ENCODE data around the gene ZNF76.

ZNF76 gene

GRCh38 chr6:35273822-35274559 lies 14.5 kb downstream of the ZNF76 start:
- Histone ChIP-seq H3K4ac (ENCODE audit: low read depth, low read length) (no peak overlapping the region), H3K9ac (ENCODE audit: low read length) (no peak overlapping the region), H2AFZ (ENCODE audit: insufficient read depth, low read length, poor library complexity) (no peak overlapping the region), H3K36me3 (ENCODE audit: control insufficient read depth in 1 of 2, insufficient read depth in 2 of 2, low read length in 2 of 2) (no peaks in the 10 kb centered on the region), H3K23ac (ENCODE audit: low read length) (no peak overlapping the region), H3K14ac (ENCODE audit: low read length) (no peak overlapping the region), H2BK5ac (ENCODE audit: low read depth, low read length, poor library complexity) (no peak overlapping the region), H3K27me3 (ENCODE audit: insufficient read depth, low read length) (no peaks in the 10 kb centered on the region), H3K4me2 (ENCODE audit: low read length) (no peak overlapping the region), H3K79me1 (ENCODE audit: low read length) (no peaks in the 10 kb centered on the region), H2AK5ac (ENCODE audit: low read length) (no peak overlapping the region), H3K79me2 (ENCODE audit: control insufficient read depth, insufficient read depth, low read length, poor library complexity) (no peaks in the 10 kb centered on the region), H4K12ac (ENCODE audit: low read depth, low read length) (no peak overlapping the region), H3K4me3 (ENCODE audit: low read depth, low read length) (no peak overlapping the region), H2BK12ac (ENCODE audit: low read length) (no peak overlapping the region), H2BK120ac (ENCODE audit: insufficient read depth, low read length, poor library complexity) (no peak overlapping the region), H3K27ac (ENCODE audit: low read depth, low read length) (no peak overlapping the region), H4K91ac (ENCODE audit: low read depth, low read length) (no peak overlapping the region), H3K18ac (ENCODE audit: low read length) (no peak overlapping the region), H3K9me3 (ENCODE audit: insufficient read depth, low read depth, low read length) (no peaks in the 10 kb centered on the region), H4K8ac (ENCODE audit: low read depth, low read length) (no peak overlapping the region), H3K4me1 (ENCODE audit: control insufficient read depth in 1 of 2, insufficient read depth in 2 of 2, low read length in 2 of 2) (no peaks in the 10 kb centered on the region)
- DNase-seq, result no peak
- WGBS (ENCODE audit: extremely low coverage, insufficient coverage, insufficient read length), result no CpG with 5 or more reads among the region's 4 CpGs

GRCh38 chr6:35275744-35276260 lies 16.3 kb downstream of the ZNF76 start:
- Histone ChIP-seq H3K23ac (ENCODE audit: low read length) (no peak overlapping the region), H2AFZ (ENCODE audit: insufficient read depth, low read length, poor library complexity) (no peak overlapping the region), H3K27ac (ENCODE audit: low read depth, low read length) (no peak overlapping the region), H3K79me1 (ENCODE audit: low read length) (no peaks in the 10 kb centered on the region), H4K12ac (ENCODE audit: low read depth, low read length) (no peak overlapping the region), H2BK120ac (ENCODE audit: insufficient read depth, low read length, poor library complexity) (no peak overlapping the region), H4K8ac (ENCODE audit: low read depth, low read length) (no peak overlapping the region), H3K27me3 (ENCODE audit: insufficient read depth, low read length) (no peaks in the 10 kb centered on the region), H3K36me3 (ENCODE audit: control insufficient read depth in 1 of 2, insufficient read depth in 2 of 2, low read length in 2 of 2) (no peaks in the 10 kb centered on the region), H3K79me2 (ENCODE audit: control insufficient read depth, insufficient read depth, low read length, poor library complexity) (no peaks in the 10 kb centered on the region), H2AK5ac (ENCODE audit: low read length) (no peak overlapping the region), H3K9me3 (ENCODE audit: insufficient read depth, low read depth, low read length) (no peaks in the 10 kb centered on the region), H3K9ac (ENCODE audit: low read length) (no peak overlapping the region), H4K91ac (ENCODE audit: low read depth, low read length) (no peak overlapping the region), H3K4me3 (ENCODE audit: low read depth, low read length) (no peak overlapping the region), H3K4me1 (ENCODE audit: control insufficient read depth in 1 of 2, insufficient read depth in 2 of 2, low read length in 2 of 2) (no peaks in the 10 kb centered on the region), H3K14ac (ENCODE audit: low read length) (no peak overlapping the region), H2BK12ac (ENCODE audit: low read length) (no peak overlapping the region), H3K18ac (ENCODE audit: low read length) (no peak overlapping the region), H3K4ac (ENCODE audit: low read depth, low read length) (no peak overlapping the region), H2BK5ac (ENCODE audit: low read depth, low read length, poor library complexity) (no peak overlapping the region), H3K4me2 (ENCODE audit: low read length) (no peak overlapping the region)
- no CpG with 5 or more reads among the region's 4 CpGs for WGBS (ENCODE audit: extremely low coverage, insufficient coverage, insufficient read length)
- DNase-seq, result no peak

- H3K18ac ChIP-seq (ENCODE audit: low read length), result no peak overlapping the region
- H2AFZ ChIP-seq (ENCODE audit: insufficient read depth, low read length, poor library complexity), result no peak overlapping the region
- no peak overlapping the region for H3K4ac ChIP-seq (ENCODE audit: low read depth, low read length)
- no peak overlapping the region for H2BK5ac ChIP-seq (ENCODE audit: low read depth, low read length, poor library complexity)
- no peak overlapping the region for H2BK120ac ChIP-seq (ENCODE audit: insufficient read depth, low read length, poor library complexity)
- no peaks in the 10 kb centered on the region for H3K4me1 ChIP-seq (ENCODE audit: control insufficient read depth in 1 of 2, insufficient read depth in 2 of 2, low read length in 2 of 2)
- no peak overlapping the region for H4K12ac ChIP-seq (ENCODE audit: low read depth, low read length)
- no peaks in the 10 kb centered on the region for H3K79me1 ChIP-seq (ENCODE audit: low read length)
- no peak overlapping the region for H3K27ac ChIP-seq (ENCODE audit: low read depth, low read length)
- DNase-seq, result no peak
- no peak overlapping the region for H3K4me3 ChIP-seq (ENCODE audit: low read depth, low read length)
- no peak overlapping the region for H2AK5ac ChIP-seq (ENCODE audit: low read length)
- no peak overlapping the region for H4K91ac ChIP-seq (ENCODE audit: low read depth, low read length)
- no peak overlapping the region for H3K4me2 ChIP-seq (ENCODE audit: low read length)
- H3K9ac ChIP-seq (ENCODE audit: low read length), result no peak overlapping the region
- no peaks in the 10 kb centered on the region for H3K9me3 ChIP-seq (ENCODE audit: insufficient read depth, low read depth, low read length)
- no peak overlapping the region for H3K23ac ChIP-seq (ENCODE audit: low read length)
- H3K14ac ChIP-seq (ENCODE audit: low read length), result no peak overlapping the region
- H3K79me2 ChIP-seq (ENCODE audit: control insufficient read depth, insufficient read depth, low read length, poor library complexity), result no peaks in the 10 kb centered on the region
- no peak overlapping the region for H2BK12ac ChIP-seq (ENCODE audit: low read length)
- H4K8ac ChIP-seq (ENCODE audit: low read depth, low read length), result no peak overlapping the region
- peaks cover 0 to 9% of the 10 kb centered on the region in 2 experiments for H3K36me3 ChIP-seq (ENCODE audit: control insufficient read depth in 1 of 2, insufficient read depth in 2 of 2, low read length in 2 of 2)
- no CpG with 5 or more reads among the region's 3 CpGs for WGBS (ENCODE audit: extremely low coverage, insufficient coverage, insufficient read length)
- H3K27me3 ChIP-seq (ENCODE audit: insufficient read depth, low read length), result no peaks in the 10 kb centered on the region
These were observed 19.2 kb downstream of the ZNF76 start for GRCh38 chr6:35278708-35279107.

- Histone ChIP-seq H4K12ac (ENCODE audit: low read depth, low read length) (no peak overlapping the region), H2BK12ac (ENCODE audit: low read length) (no peak overlapping the region), H3K4me1 (ENCODE audit: control insufficient read depth in 1 of 2, insufficient read depth in 2 of 2, low read length in 2 of 2) (no peaks in the 10 kb centered on the region), H3K9ac (ENCODE audit: low read length) (no peak overlapping the region), H3K9me3 (ENCODE audit: insufficient read depth, low read depth, low read length) (no peaks in the 10 kb centered on the region), H2BK120ac (ENCODE audit: insufficient read depth, low read length, poor library complexity) (no peak overlapping the region), H3K23ac (ENCODE audit: low read length) (no peak overlapping the region), H3K27ac (ENCODE audit: low read depth, low read length) (no peak overlapping the region), H3K27me3 (ENCODE audit: insufficient read depth, low read length) (no peaks in the 10 kb centered on the region), H3K4ac (ENCODE audit: low read depth, low read length) (no peak overlapping the region), H3K4me3 (ENCODE audit: low read depth, low read length) (no peak overlapping the region), H2AFZ (ENCODE audit: insufficient read depth, low read length, poor library complexity) (no peak overlapping the region), H3K14ac (ENCODE audit: low read length) (no peak overlapping the region), H2BK5ac (ENCODE audit: low read depth, low read length, poor library complexity) (no peak overlapping the region), H3K36me3 (ENCODE audit: control insufficient read depth in 1 of 2, insufficient read depth in 2 of 2, low read length in 2 of 2) (peaks cover 2 to 11% of the 10 kb centered on the region in 2 experiments), H3K79me2 (ENCODE audit: control insufficient read depth, insufficient read depth, low read length, poor library complexity) (no peaks in the 10 kb centered on the region), H2AK5ac (ENCODE audit: low read length) (no peak overlapping the region), H3K79me1 (ENCODE audit: low read length) (no peaks in the 10 kb centered on the region), H4K8ac (ENCODE audit: low read depth, low read length) (no peak overlapping the region), H4K91ac (ENCODE audit: low read depth, low read length) (no peak overlapping the region), H3K18ac (ENCODE audit: low read length) (no peak overlapping the region), H3K4me2 (ENCODE audit: low read length) (no peak overlapping the region)
- DNase-seq, result no peak
- WGBS (ENCODE audit: extremely low coverage, insufficient coverage, insufficient read length), result no CpG with 5 or more reads among the region's 4 CpGs
These were observed 21.4 kb downstream of the ZNF76 start for GRCh38 chr6:35280903-35281302.
